K562 (cell line): ENCODE results near the gene SOBP. TPM values are rescaled to one million over a fixed set of nuclear protein-coding genes. Genes with fewer than 3 reads are reported as not detected.

ENCODE experiments used
- ATAC-seq: fragments of 200-7000 bp; cut with Tn5 transposase; 3 replicates; pipeline ENCODE4 v1.9.1; 2020; ENCODE audit warnings: moderate library complexity
- BruUV-seq: library from RNA; stranded (reverse); fragments of 400-500 nt; replicated peaks from 2 replicates; lab custom pipeline; 2021; lab: Mats Ljungman, UMichigan
- CTCF ChIA-PET: fragments of 300-600 bp; formaldehyde crosslinking; extraction: SDS; loops from one replicate; lab custom pipeline; 2021; ENCODE audit warnings: low intra/inter-chr PET ratio; lab: Yijun Ruan, JAX
- POLR2A ChIA-PET: fragments of 300-600, 350-650 bp; sonication (Branson Sonifier 250); formaldehyde crosslinking; extraction: SDS; loops from one replicate; lab custom pipeline; 2021; ENCODE audit warnings: antibody characterized with exemption, inconsistent platforms; lab: Yijun Ruan, JAX
- DNase-seq, 4 experiments: peaks; one replicate each; pipeline versions ENCODE4 v3.0.0 to v3.0.0-alpha.2; 2011 to 2018; ENCODE audit warnings: low spot score in 3 of 4, mixed read lengths in 3 of 4; ENCODE audit errors: extremely low read depth in 1 of 4
- FAIRE-seq: peaks from 2 replicates; lab custom pipeline; 2011; peaks lifted over from hg19 to GRCh38; lab: Jason Lieb, UNC
- H2AFZ ChIP-seq: 2 replicates; pipeline ENCODE4 v1.6.0; 2011; ENCODE audit warnings: low read depth, low read length, control low read depth, inconsistent platforms
- H3K27ac ChIP-seq: fragments of 200-600 bp; 3 replicates; pipeline ENCODE4 v1.8.0; 2011; ENCODE audit warnings: low read depth, mild to moderate bottlenecking, control low read depth, inconsistent platforms, low read length, moderate library complexity, mixed read lengths; ENCODE audit errors: extremely low read depth
- H3K27me3 ChIP-seq, 2 experiments: fragments of 300-600 bp in 1 of 2; 2 replicates in 1 of 2; 3 replicates in 1 of 2; pipeline versions ENCODE4 v1.6.0 to v1.8.0; 2011; ENCODE audit warnings: inconsistent platforms in 2 of 2, low read length in 2 of 2, mild to moderate bottlenecking in 1 of 2, mixed read lengths in 1 of 2, moderate library complexity in 1 of 2; ENCODE audit not compliant: control insufficient read depth in 2 of 2, insufficient read depth in 2 of 2
- H3K36me3 ChIP-seq: fragments of 300-600 bp; 3 replicates; pipeline ENCODE4 v1.8.0; 2011; ENCODE audit warnings: mild to moderate bottlenecking, low read length, inconsistent platforms; ENCODE audit not compliant: control insufficient read depth, insufficient read depth
- H3K4me1 ChIP-seq, 2 experiments: fragments of 200-600 bp in 1 of 2; replicated peaks in 1 of 2; 2 replicates in 1 of 2; 3 replicates in 1 of 2; pipeline versions ENCODE4 v1.5.1 to v1.8.0; 2011; ENCODE audit warnings: inconsistent platforms in 2 of 2, low read length in 2 of 2, mild to moderate bottlenecking in 1 of 2, mixed read lengths in 1 of 2, moderate library complexity in 1 of 2; ENCODE audit not compliant: control insufficient read depth in 2 of 2, insufficient read depth in 2 of 2
- H3K4me2 ChIP-seq: 2 replicates; pipeline ENCODE4 v1.6.1; 2011; ENCODE audit warnings: low read length, control low read depth, inconsistent platforms, mixed read lengths; ENCODE audit not compliant: insufficient read depth
- H3K4me3 ChIP-seq: fragments of 200-600 bp; sonication (generic), shearing (Covaris generic); 2 replicates; pipeline ENCODE4 v1.5.1; 2016; ENCODE audit warnings: control low read depth, inconsistent platforms
- H3K79me2 ChIP-seq: fragments of 200-600 bp; 3 replicates; pipeline ENCODE4 v1.8.0; 2011; ENCODE audit warnings: low read length, inconsistent platforms; ENCODE audit not compliant: control insufficient read depth, insufficient read depth
- H3K9ac ChIP-seq, 2 experiments: 2 replicates each; pipeline versions ENCODE4 v1.6.0 to v1.6.1; 2011; ENCODE audit warnings: low read depth in 2 of 2, low read length in 2 of 2, control low read depth in 1 of 2, inconsistent platforms in 1 of 2, mild to moderate bottlenecking in 1 of 2, mixed read lengths in 1 of 2; ENCODE audit not compliant: insufficient read depth in 1 of 2
- H3K9me1 ChIP-seq: one replicate; pipeline ENCODE4 v1.6.0; 2011; ENCODE audit warnings: inconsistent platforms, mild to moderate bottlenecking, low read length, moderate library complexity; ENCODE audit not compliant: control insufficient read depth, insufficient read depth
- H3K9me3 ChIP-seq: replicated peaks from 2 replicates; pipeline ENCODE4 v1.5.1; 2011; ENCODE audit warnings: low read depth, low read length, inconsistent platforms; ENCODE audit not compliant: control insufficient read depth, insufficient read depth
- H4K20me1 ChIP-seq: replicated peaks from 2 replicates; pipeline ENCODE4 v1.6.1; 2011; ENCODE audit warnings: low read length, inconsistent platforms, mixed read lengths; ENCODE audit not compliant: control insufficient read depth, insufficient read depth
- CLOCK ChIP-seq: fragments of 250-450 bp; sonication (Bioruptor Pico); IDR thresholded peaks from 2 replicates; pipeline ENCODE4 v1.4.0; 2020; ENCODE audit warnings: mild to moderate bottlenecking, moderate library complexity, borderline replicate concordance
- L3MBTL2 ChIP-seq: fragments of 450-650 bp; IDR thresholded peaks from 2 replicates; pipeline ENCODE4 v1.6.1; 2016; ENCODE audit warnings: mild to moderate bottlenecking, moderate library complexity
- MCM3 ChIP-seq: fragments of 450-650 bp; IDR thresholded peaks from 2 replicates; pipeline ENCODE4 v1.6.1; 2016
- RBFOX2 ChIP-seq: fragments of 200-400 bp; formaldehyde crosslinking; IDR thresholded peaks from 2 replicates; pipeline ENCODE4 v1.6.1; 2017; ENCODE audit warnings: low read depth, mild to moderate bottlenecking, low read length, moderate library complexity
- RFX5 ChIP-seq: IDR thresholded peaks from 2 replicates; pipeline ENCODE4 v1.6.1; 2011; ENCODE audit warnings: low read depth, mild to moderate bottlenecking, improper control_type of control experiment, low read length
- SPI1 ChIP-seq: IDR thresholded peaks from 2 replicates; pipeline ENCODE4 v1.6.1; 2011; ENCODE audit warnings: low read depth, low read length, control low read depth, borderline replicate concordance
- TCF7L2 ChIP-seq: fragments of 150-350 bp; IDR thresholded peaks from 2 replicates; pipeline ENCODE4 v1.6.1; 2016; ENCODE audit warnings: low read depth, mild to moderate bottlenecking, low read length, moderate library complexity
- ZBED1 ChIP-seq: IDR thresholded peaks from 2 replicates; pipeline ENCODE4 v1.6.1; 2014
- ZC3H4 ChIP-seq: sonication (generic); formaldehyde crosslinking; IDR thresholded peaks from 2 replicates; pipeline ENCODE4 v1.9.0; 2021; ENCODE audit warnings: missing genetic modification reagents, borderline replicate concordance
- ZNF766 ChIP-seq: fragments of 200-800 bp; sonication (Bioruptor generic); conservative IDR thresholded peaks from 2 replicates; pipeline ENCODE4 v1.6.1; 2016; ENCODE audit warnings: missing genetic modification characterization, missing compliant biosample characterization
- WGBS: fragments of 100-300 bp; shearing (Covaris generic); methylation state at CpG from one replicate; pipeline ENCODE4 v1.1.6; 2016; ENCODE audit warnings: low coverage, mixed read lengths; ENCODE audit not compliant: insufficient coverage; ENCODE audit errors: missing lambda C conversion rate; 5-methylcytosine and 5-hydroxymethylcytosine counted together
- in situ Hi-C: fragments of 300-500 bp; cut with MboI; formaldehyde crosslinking; loops from 4 replicates; pipeline ENCODE4 v1.15.0; 2018; ENCODE audit warnings: inconsistent platforms, mixed read lengths
- intact Hi-C: fragments of 100-400 bp; cut with micrococcal nuclease; formaldehyde crosslinking; loops from 2 replicates; pipeline ENCODE4 v1.14.2; 2022
- polyA plus RNA-seq, 8 experiments: library from polyadenylated mRNA; depleted of rRNA in 4 of 8; stranded (reverse) in 5 of 8; unstranded in 3 of 8; fragments of >200 nt; fragmentation: Nextera tagmentation in 2 of 8; fragmentation: Illumina TruSeq in 1 of 8; extraction: Ambion mirVana in 2 of 8; extraction: Trizol in 1 of 8; gene quantifications; 2 replicates each; pipeline versions ENCODE4 v1.2.1 to v1.2.3, GENCODE V29; 2011 to 2014; ENCODE audit warnings: inconsistent platforms in 1 of 8, missing spikeins in 1 of 8
- total RNA-seq, 7 experiments: library from RNA; depleted of rRNA in 6 of 7; stranded (reverse); fragments of >200 nt in 6 of 7; fragmentation: Illumina TruSeq in 2 of 7; extraction: Trizol in 2 of 7; gene quantifications; 2 replicates each; pipeline versions ENCODE4 v1.2.1 to v1.2.3, GENCODE V29; 2011 to 2021; ENCODE audit warnings: low replicate concordance in 1 of 7
- TF ChIP-seq, protein P1 (sequence below), 2 experiments: IDR thresholded peaks; 2 replicates each; pipeline ENCODE4 v1.6.1; 2012; ENCODE audit warnings: improper control_type of control experiment in 2 of 2, low read depth in 2 of 2, low read length in 2 of 2, borderline replicate concordance in 1 of 2

The SOBP gene
- total and polyA plus RNA-seq, 9 of the 15 experiments (the other 6 are each of a cell fraction or from before 2014, with no cell fraction given) = 0.16 TPM; not detected in 8

GRCh38 chr6:107536180-107536961 is 46.5 kb downstream of the SOBP start:
- FAIRE-seq = no peak
- 2% methylated on average over 6 of the region's 6 CpGs for WGBS
- POLR2A ChIA-PET = no interaction called here

GRCh38 chr6:107537559-107537958 is 47.6 kb downstream of the SOBP start:
- in situ Hi-C loops (no loop called here), intact Hi-C loops (no loop called here)
- CTCF ChIA-PET = no interaction called here
- no peak for FAIRE-seq
- Histone ChIP-seq H3K9ac (no peak overlapping the region), H3K9me3 (no peaks in the 10 kb centered on the region), H3K4me2 (no peak overlapping the region), H2AFZ (no peak overlapping the region), H3K9me1 (no peaks in the 10 kb centered on the region), H3K79me2 (no peaks in the 10 kb centered on the region), H3K27me3 (peaks cover 9 to 10% of the 10 kb centered on the region in 2 experiments; a peak in 3 of 5 replicates), H3K27ac (no peak overlapping the region), H3K4me3 (no peak overlapping the region), H3K4me1 (peaks cover 0 to 10% of the 10 kb centered on the region in 2 experiments; a peak in 4 of 5 replicates), H3K36me3 (no peaks in the 10 kb centered on the region), H4K20me1 (no peaks in the 10 kb centered on the region; the same call in 1 of the 2 replicates)
- WGBS = 10% methylated on average over 2 of the region's 3 CpGs
- no peak for DNase-seq
- BruUV-seq = no TSS peak
- no peak for ATAC-seq
- POLR2A ChIA-PET = no interaction called here
- TF ChIP-seq MCM3 (no peak), ZC3H4 (no peak), RBFOX2 (no peak), L3MBTL2 (no peak), CLOCK (CRISPR knock-in tag) (no peak), ZNF766 (CRISPR knock-in tag) (no peak), ZBED1 (no peak), RFX5 (no peak)
- TF ChIP-seq, protein P1, sequence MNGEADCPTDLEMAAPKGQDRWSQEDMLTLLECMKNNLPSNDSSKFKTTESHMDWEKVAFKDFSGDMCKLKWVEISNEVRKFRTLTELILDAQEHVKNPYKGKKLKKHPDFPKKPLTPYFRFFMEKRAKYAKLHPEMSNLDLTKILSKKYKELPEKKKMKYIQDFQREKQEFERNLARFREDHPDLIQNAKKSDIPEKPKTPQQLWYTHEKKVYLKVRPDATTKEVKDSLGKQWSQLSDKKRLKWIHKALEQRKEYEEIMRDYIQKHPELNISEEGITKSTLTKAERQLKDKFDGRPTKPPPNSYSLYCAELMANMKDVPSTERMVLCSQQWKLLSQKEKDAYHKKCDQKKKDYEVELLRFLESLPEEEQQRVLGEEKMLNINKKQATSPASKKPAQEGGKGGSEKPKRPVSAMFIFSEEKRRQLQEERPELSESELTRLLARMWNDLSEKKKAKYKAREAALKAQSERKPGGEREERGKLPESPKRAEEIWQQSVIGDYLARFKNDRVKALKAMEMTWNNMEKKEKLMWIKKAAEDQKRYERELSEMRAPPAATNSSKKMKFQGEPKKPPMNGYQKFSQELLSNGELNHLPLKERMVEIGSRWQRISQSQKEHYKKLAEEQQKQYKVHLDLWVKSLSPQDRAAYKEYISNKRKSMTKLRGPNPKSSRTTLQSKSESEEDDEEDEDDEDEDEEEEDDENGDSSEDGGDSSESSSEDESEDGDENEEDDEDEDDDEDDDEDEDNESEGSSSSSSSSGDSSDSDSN (IDR thresholded peaks at IDR 0.05; ENCODE audit: borderline replicate concordance in 1 of 2, low read depth in 2 of 2, low read length in 2 of 2) = no peak

More at GRCh38 chr6:107536180-107536961, 46.5 kb downstream of the SOBP start:
- Histone ChIP-seq H3K4me2 (no peak overlapping the region), H3K9me1 (no peaks in the 10 kb centered on the region), H3K4me1 (peaks cover 0 to 5% of the 10 kb centered on the region in 2 experiments; a peak in 1 of 5 replicates), H3K79me2 (no peaks in the 10 kb centered on the region), H3K27ac (no peak overlapping the region), H3K4me3 (no peak overlapping the region), H3K9ac (no peak overlapping the region), H3K27me3 (peaks cover 8 to 11% of the 10 kb centered on the region in 2 experiments; a peak in 3 of 5 replicates), H3K9me3 (no peaks in the 10 kb centered on the region), H4K20me1 (no peaks in the 10 kb centered on the region; the same call in 1 of the 2 replicates), H2AFZ (no peak overlapping the region), H3K36me3 (no peaks in the 10 kb centered on the region)
- TF ChIP-seq TCF7L2 (no peak), SPI1 (no peak)
- BruUV-seq = no TSS peak
- CTCF ChIA-PET = no interaction called here
- intact Hi-C loops (no loop called here), in situ Hi-C loops (no loop called here)
- DNase-seq = no peak
- ATAC-seq = no peak
